Measurements from ENCODE around the gene WRAP73. TPM values are rescaled to one million over a fixed set of nuclear protein-coding genes. Genes with fewer than 3 reads are reported as not detected.
"Not testable (repeated sequence)": the region's sequence is repeated elsewhere in the genome, so short reads cannot be mapped to it uniquely, and the experiment has no call there.

WRAP73 gene
- polyA plus RNA-seq, 3 donors, result 26.1 to 64.9 (median 33.2) TPM

- H3K36me3 ChIP-seq (replicated peaks in 1 of 2; ENCODE audit: control insufficient read depth in 1 of 2, insufficient read depth in 2 of 2, low read length in 2 of 2), result no peaks in the 10 kb centered on the region
- no peak overlapping the region for H3K4me2 ChIP-seq (replicated peaks; ENCODE audit: extremely low read depth, low read length, poor library complexity, severe bottlenecking)
- no peak overlapping the region for H3K4me3 ChIP-seq (replicated peaks in 1 of 3; ENCODE audit: low read depth in 2 of 3, low read length in 3 of 3)
- Mint-ChIP-seq H3K27me3 (ENCODE audit: low read depth in 3 of 3) (peaks cover 0 to 2% (median 0%) of the 10 kb centered on the region in 3 donors), H3K4me3 (no peak overlapping the region), H3K4me1 (no peaks in the 10 kb centered on the region), H3K9me3 (peaks cover 2 to 18% (median 9%) of the 10 kb centered on the region in 7 donors), H3K27ac (no peak overlapping the region), H3K36me3 (no peaks in the 10 kb centered on the region)
- H3K9me3 ChIP-seq (replicated peaks in 1 of 2; ENCODE audit: control insufficient read depth in 1 of 2, insufficient read depth in 1 of 2, low read length in 2 of 2), result peaks cover 0 to 25% of the 10 kb centered on the region in 2 donors
- intact Hi-C loops (cut with micrococcal nuclease), result no loop called here
- H4K20me1 ChIP-seq (ENCODE audit: insufficient read depth, low read length), result no peaks in the 10 kb centered on the region
- H3K27me3 ChIP-seq (ENCODE audit: control insufficient read depth in 2 of 2, insufficient read depth in 2 of 2, low read length in 2 of 2), result no peaks in the 10 kb centered on the region
- no peak overlapping the region for H3K27ac ChIP-seq (ENCODE audit: low read depth in 1 of 2, low read length in 2 of 2)
- no peak for DNase-seq
- no peak overlapping the region for H2AFZ ChIP-seq (ENCODE audit: insufficient read depth, low read depth, low read length, poor library complexity, severe bottlenecking)
- no peak overlapping the region for H3K9ac ChIP-seq (ENCODE audit: insufficient read depth, low read length, poor library complexity, severe bottlenecking)
- 97% methylated on average over 17 of the region's 19 CpGs for WGBS (ENCODE audit: insufficient coverage)
- no peak for TF ChIP-seq CTCF (IDR thresholded peaks at IDR 0.05)
- H3K79me2 ChIP-seq (ENCODE audit: insufficient read depth, low read length), result no peaks in the 10 kb centered on the region
- H3K4me1 ChIP-seq (ENCODE audit: control insufficient read depth in 1 of 2, insufficient read depth in 2 of 2, low read length in 2 of 2), result no peaks in the 10 kb centered on the region
Observed at GRCh38 chr1:3585940-3586568, 63.8 kb downstream of the WRAP73 start.

- H3K4me3 ChIP-seq (replicated peaks in 1 of 3; ENCODE audit: low read depth in 2 of 3, low read length in 3 of 3); H3K36me3 Mint-ChIP-seq; H3K36me3 ChIP-seq (replicated peaks in 1 of 2; ENCODE audit: control insufficient read depth in 1 of 2, insufficient read depth in 2 of 2, low read length in 2 of 2); H3K27ac Mint-ChIP-seq; H3K4me1 Mint-ChIP-seq; H3K27ac ChIP-seq (ENCODE audit: low read depth in 1 of 2, low read length in 2 of 2); H3K27me3 Mint-ChIP-seq (ENCODE audit: low read depth in 3 of 3); H3K4me1 ChIP-seq (ENCODE audit: control insufficient read depth in 1 of 2, insufficient read depth in 2 of 2, low read length in 2 of 2); H3K27me3 ChIP-seq (ENCODE audit: control insufficient read depth in 2 of 2, insufficient read depth in 2 of 2, low read length in 2 of 2); H3K4me3 Mint-ChIP-seq; H4K20me1 ChIP-seq (ENCODE audit: insufficient read depth, low read length); H2AFZ ChIP-seq (ENCODE audit: insufficient read depth, low read depth, low read length, poor library complexity, severe bottlenecking); H3K4me2 ChIP-seq (replicated peaks; ENCODE audit: extremely low read depth, low read length, poor library complexity, severe bottlenecking); H3K9ac ChIP-seq (ENCODE audit: insufficient read depth, low read length, poor library complexity, severe bottlenecking); intact Hi-C loops (cut with micrococcal nuclease); DNase-seq; H3K79me2 ChIP-seq (ENCODE audit: insufficient read depth, low read length): not testable (repeated sequence)
- H3K9me3 ChIP-seq (replicated peaks in 1 of 2; ENCODE audit: control insufficient read depth in 1 of 2, insufficient read depth in 1 of 2, low read length in 2 of 2), result peaks cover 0 to 25% of the 10 kb centered on the region in 2 donors
- H3K9me3 Mint-ChIP-seq, result peaks cover 2 to 18% (median 9%) of the 10 kb centered on the region in 7 donors
- WGBS (ENCODE audit: insufficient coverage), result 75% methylated on average over 6 of the region's 6 CpGs
Observed at GRCh38 chr1:3585353-3585868, 64.5 kb downstream of the WRAP73 start.

Measured in CD14-positive monocyte (primary cell).